SK-N-SH treated with all-trans-retinoic acid at 6 μM for 48 hours (cell line): ENCODE results near the gene CTNNBL1.

Experiments
- ATAC-seq: fragments of 200-7000 bp; cut with Tn5 transposase; 3 replicates; pipeline ENCODE4 v1.9.1; 2020; ENCODE audit warnings: mild to moderate bottlenecking, moderate library complexity
- ARNTL ChIP-seq: fragments of 450-650 bp; formaldehyde crosslinking; IDR thresholded peaks from 2 replicates; pipeline ENCODE4 v1.5.0; 2020; ENCODE audit warnings: low read depth, mild to moderate bottlenecking, moderate library complexity, borderline replicate concordance
- BACH2 ChIP-seq: fragments of 250-450 bp; sonication (Bioruptor Pico); IDR thresholded peaks from 2 replicates; pipeline ENCODE4 v1.9.0; 2021; ENCODE audit warnings: mild to moderate bottlenecking, borderline replicate concordance
- CREB5 ChIP-seq: fragments of 250-450 bp; sonication (Bioruptor Pico); IDR thresholded peaks from 2 replicates; pipeline ENCODE4 v1.5.1; 2020; ENCODE audit warnings: low read depth, mild to moderate bottlenecking, moderate library complexity
- CSDC2 ChIP-seq: fragments of 250-450 bp; sonication (Bioruptor Pico); IDR thresholded peaks from 2 replicates; pipeline ENCODE4 v1.5.0; 2020; ENCODE audit warnings: mild to moderate bottlenecking, moderate library complexity
- CSRNP3 ChIP-seq: fragments of 250-450 bp; sonication (Bioruptor Pico); IDR thresholded peaks from 2 replicates; pipeline ENCODE4 v1.5.1; 2021; ENCODE audit warnings: mild to moderate bottlenecking, moderate library complexity
- ESRRG ChIP-seq: fragments of 250-450 bp; sonication (Bioruptor Pico); IDR thresholded peaks from 2 replicates; pipeline ENCODE4 v1.6.1; 2021; ENCODE audit warnings: mild to moderate bottlenecking
- GLIS3 ChIP-seq: fragments of 250-450 bp; sonication (Bioruptor Pico); IDR thresholded peaks from 2 replicates; pipeline ENCODE4 v1.5.0; 2020; ENCODE audit warnings: mild to moderate bottlenecking, moderate library complexity
- ISL1 ChIP-seq: fragments of 250-450 bp; sonication (Bioruptor Pico); IDR thresholded peaks from 2 replicates; pipeline ENCODE4 v2.1.2; 2022; ENCODE audit warnings: mild to moderate bottlenecking, moderate library complexity
- OSR1 ChIP-seq: fragments of 250-450 bp; sonication (Bioruptor Pico); IDR thresholded peaks from 2 replicates; pipeline ENCODE4 v1.8.0; 2022; ENCODE audit warnings: moderate library complexity, mild to moderate bottlenecking, inconsistent platforms
- PATZ1 ChIP-seq: fragments of 250-450 bp; sonication (Bioruptor Pico); IDR thresholded peaks from 2 replicates; pipeline ENCODE4 v1.8.0; 2020; ENCODE audit warnings: mild to moderate bottlenecking, moderate library complexity, borderline replicate concordance
- POU6F1 ChIP-seq: fragments of 250-450 bp; sonication (Bioruptor Pico); IDR thresholded peaks from 2 replicates; pipeline ENCODE4 v1.8.0; 2021; ENCODE audit warnings: low read depth, mild to moderate bottlenecking, moderate library complexity, borderline replicate concordance
- PPARA ChIP-seq: fragments of 250-450 bp; sonication (Bioruptor Pico); IDR thresholded peaks from 2 replicates; pipeline ENCODE4 v1.5.0; 2020; ENCODE audit warnings: mild to moderate bottlenecking, borderline replicate concordance
- RARB ChIP-seq: fragments of 250-450 bp; sonication (Bioruptor Pico); IDR thresholded peaks from 2 replicates; pipeline ENCODE4 v1.8.0; 2021; ENCODE audit warnings: mild to moderate bottlenecking, moderate library complexity
- SNAI2 ChIP-seq: fragments of 250-450 bp; sonication (Bioruptor Pico); IDR thresholded peaks from 2 replicates; pipeline ENCODE4 v1.5.0; 2020; ENCODE audit warnings: mild to moderate bottlenecking, moderate library complexity
- TCF4 ChIP-seq: fragments of 250-450 bp; sonication (Bioruptor Pico); IDR thresholded peaks from 2 replicates; pipeline ENCODE4 v1.8.0; 2021; ENCODE audit warnings: mild to moderate bottlenecking, moderate library complexity, borderline replicate concordance
- TOX ChIP-seq: fragments of 250-450 bp; sonication (Bioruptor Pico); IDR thresholded peaks from 2 replicates; pipeline ENCODE4 v1.8.0; 2021; ENCODE audit warnings: mild to moderate bottlenecking, moderate library complexity, borderline replicate concordance
- TSHZ2 ChIP-seq: fragments of 250-450 bp; sonication (Bioruptor Pico); IDR thresholded peaks from 2 replicates; pipeline ENCODE4 v1.5.0; 2020; ENCODE audit warnings: mild to moderate bottlenecking, moderate library complexity
- ZC3H10 ChIP-seq: fragments of 250-450 bp; sonication (Bioruptor Pico); IDR thresholded peaks from 2 replicates; pipeline ENCODE4 v1.5.1; 2021; ENCODE audit warnings: mild to moderate bottlenecking, moderate library complexity
- ZFP3 ChIP-seq: fragments of 250-450 bp; sonication (Bioruptor Pico); IDR thresholded peaks from 2 replicates; pipeline ENCODE4 v1.5.0; 2020; ENCODE audit warnings: mild to moderate bottlenecking, moderate library complexity
- ZFP30 ChIP-seq: fragments of 450-650 bp; formaldehyde crosslinking; IDR thresholded peaks from 2 replicates; pipeline ENCODE4 v1.5.0; 2022; ENCODE audit warnings: mild to moderate bottlenecking, moderate library complexity
- ZNF70 ChIP-seq: fragments of 450-650 bp; formaldehyde crosslinking; IDR thresholded peaks from 2 replicates; pipeline ENCODE4 v1.5.0; 2020; ENCODE audit warnings: mild to moderate bottlenecking, moderate library complexity
- ZNF8 ChIP-seq: fragments of 450-650 bp; formaldehyde crosslinking; IDR thresholded peaks from 2 replicates; pipeline ENCODE4 v1.5.0; 2020; ENCODE audit warnings: mild to moderate bottlenecking, moderate library complexity

CTNNBL1 gene

GRCh38 chr20:37839432-37839827 is 145.6 kb downstream of the CTNNBL1 start:
- ATAC-seq = no peak
- TF ChIP-seq CSRNP3 (CRISPR knock-in tag) (no peak), PPARA (no peak), GLIS3 (CRISPR knock-in tag) (no peak), TOX (CRISPR knock-in tag) (no peak), ISL1 (no peak), CSDC2 (CRISPR knock-in tag) (no peak), PATZ1 (CRISPR knock-in tag) (no peak), TCF4 (CRISPR knock-in tag) (no peak), OSR1 (CRISPR knock-in tag) (no peak), ZFP30 (no peak), TSHZ2 (CRISPR knock-in tag) (no peak), ARNTL (CRISPR knock-in tag) (no peak), CREB5 (CRISPR knock-in tag) (no peak), ZFP3 (CRISPR knock-in tag) (no peak), ESRRG (CRISPR knock-in tag) (no peak), ZC3H10 (CRISPR knock-in tag) (no peak), BACH2 (CRISPR knock-in tag) (no peak), ZNF70 (CRISPR knock-in tag) (no peak), RARB (no peak)

GRCh38 chr20:37839955-37840354 is 146.1 kb downstream of the CTNNBL1 start:
- ATAC-seq = no peak
- TF ChIP-seq OSR1 (CRISPR knock-in tag) = no peak
- no peak for TF ChIP-seq PPARA
- no peak for TF ChIP-seq ISL1
- TF ChIP-seq PATZ1 (CRISPR knock-in tag) = no peak
- no peak for TF ChIP-seq TCF4 (CRISPR knock-in tag)
- no peak for TF ChIP-seq POU6F1 (CRISPR knock-in tag)
- TF ChIP-seq ZNF8 (CRISPR knock-in tag) = no peak
- no peak for TF ChIP-seq ZFP30
- TF ChIP-seq ZFP3 (CRISPR knock-in tag) = no peak
- no peak for TF ChIP-seq BACH2 (CRISPR knock-in tag)
- TF ChIP-seq SNAI2 (CRISPR knock-in tag) = no peak
- TF ChIP-seq RARB = no peak
- no peak for TF ChIP-seq ESRRG (CRISPR knock-in tag)
